Esophagus muscularis mucosa (tissue), 4 donors: ENCODE data around the gene FGFRL1. TPM values are rescaled to one million over a fixed set of nuclear protein-coding genes. Genes with fewer than 3 reads are reported as not detected.
A peak's percentile ranks its signal among the peaks of the same experiment; 100 is the strongest.

Source experiments
- DNase-seq: peaks from one replicate; pipeline ENCODE4 v3.0.0-alpha.2; 2017; ENCODE audit errors: extremely low spot score
- H3K27ac ChIP-seq, 4 donors: fragments of 200-600 bp; sonication (generic); replicated peaks in 1 of 4; 1 replicate in 3 of 4; 2 replicates in 1 of 4; pipeline ENCODE4 v1.5.1; 2016 to 2019; ENCODE audit warnings: mild to moderate bottlenecking in 1 of 4
- H3K27me3 ChIP-seq, 4 donors: fragments of 200-600 bp; sonication (generic); one replicate each; pipeline versions ENCODE4 v1.5.1 to v1.6.0; 2016 to 2019
- H3K36me3 ChIP-seq, 4 donors: fragments of 200-600 bp; sonication (generic); one replicate each; pipeline ENCODE4 v1.5.1; 2016 to 2019
- H3K4me1 ChIP-seq, 4 donors: fragments of 200-600 bp; sonication (generic); one replicate each; pipeline ENCODE4 v1.5.1; 2016 to 2019
- H3K4me3 ChIP-seq, 4 donors: fragments of 200-600 bp; sonication (generic); 1 replicate in 2 of 4; 2 replicates in 2 of 4; pipeline ENCODE4 v1.5.1; 2016 to 2019; ENCODE audit warnings: mild to moderate bottlenecking in 4 of 4, moderate library complexity in 1 of 4
- H3K9me3 ChIP-seq, 4 donors: fragments of 200-600 bp; sonication (generic); 1 replicate in 3 of 4; 2 replicates in 1 of 4; pipeline ENCODE4 v1.5.1; 2016 to 2019
- EP300 ChIP-seq: sonication (generic); formaldehyde crosslinking; IDR thresholded peaks from one replicate; pipeline ENCODE4 v1.6.1; 2017; ENCODE audit warnings: antibody characterized with exemption
- POLR2A ChIP-seq: fragments of 450-650 bp; IDR thresholded peaks from one replicate; pipeline ENCODE4 v1.6.1; 2017; ENCODE audit warnings: antibody characterized with exemption, moderate library complexity, mild to moderate bottlenecking, low read depth
- POLR2AphosphoS5 ChIP-seq, 2 donors: sonication (generic); formaldehyde crosslinking; IDR thresholded peaks; one replicate each; pipeline ENCODE4 v1.6.1; 2017; ENCODE audit warnings: antibody characterized with exemption in 2 of 2
- WGBS: methylation state at CpG from one replicate; pipeline ENCODE4 v1.1.5; 2018; 5-methylcytosine and 5-hydroxymethylcytosine counted together
- intact Hi-C: fragments of 100-400 bp; cut with DNase I; formaldehyde crosslinking; loops from one replicate; pipeline ENCODE4 v1.15.1; 2023
- total RNA-seq, 4 donors: library from RNA; depleted of rRNA; stranded (reverse); fragments of >200 nt; gene quantifications; one replicate each; pipeline versions ENCODE4 v1.1.0 to v1.2.1, GENCODE V29; 2016
- TF ChIP-seq, protein P1 (sequence below), 3 experiments: fragments of 200-600 bp in 2 of 3; fragments of 450-650 bp in 1 of 3; sonication (generic) in 2 of 3; IDR thresholded peaks; one replicate each; pipeline ENCODE4 v1.5.1; 2017 to 2019; ENCODE audit warnings: antibody characterized with exemption in 3 of 3, mild to moderate bottlenecking in 2 of 3, moderate library complexity in 1 of 3

The FGFRL1 gene
- total RNA-seq, 4 donors from 2014 or later = 22.0 to 54.2 (median 32.5) TPM

GRCh38 chr4:1061760-1062159 is 50.3 kb downstream of the FGFRL1 start:
- H3K4me1 ChIP-seq = no peaks in the 10 kb centered on the region
- peaks cover 0 to 66% (median 4%) of the 10 kb centered on the region in 4 donors for H3K27me3 ChIP-seq
- TF ChIP-seq POLR2A = no peak
- no peak for TF ChIP-seq POLR2AphosphoS5 (IDR thresholded peaks at IDR 0.05)
- TF ChIP-seq EP300 = no peak
- TF ChIP-seq, protein P1, sequence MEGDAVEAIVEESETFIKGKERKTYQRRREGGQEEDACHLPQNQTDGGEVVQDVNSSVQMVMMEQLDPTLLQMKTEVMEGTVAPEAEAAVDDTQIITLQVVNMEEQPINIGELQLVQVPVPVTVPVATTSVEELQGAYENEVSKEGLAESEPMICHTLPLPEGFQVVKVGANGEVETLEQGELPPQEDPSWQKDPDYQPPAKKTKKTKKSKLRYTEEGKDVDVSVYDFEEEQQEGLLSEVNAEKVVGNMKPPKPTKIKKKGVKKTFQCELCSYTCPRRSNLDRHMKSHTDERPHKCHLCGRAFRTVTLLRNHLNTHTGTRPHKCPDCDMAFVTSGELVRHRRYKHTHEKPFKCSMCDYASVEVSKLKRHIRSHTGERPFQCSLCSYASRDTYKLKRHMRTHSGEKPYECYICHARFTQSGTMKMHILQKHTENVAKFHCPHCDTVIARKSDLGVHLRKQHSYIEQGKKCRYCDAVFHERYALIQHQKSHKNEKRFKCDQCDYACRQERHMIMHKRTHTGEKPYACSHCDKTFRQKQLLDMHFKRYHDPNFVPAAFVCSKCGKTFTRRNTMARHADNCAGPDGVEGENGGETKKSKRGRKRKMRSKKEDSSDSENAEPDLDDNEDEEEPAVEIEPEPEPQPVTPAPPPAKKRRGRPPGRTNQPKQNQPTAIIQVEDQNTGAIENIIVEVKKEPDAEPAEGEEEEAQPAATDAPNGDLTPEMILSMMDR (IDR thresholded peaks at IDR 0.05) = no peak
- H3K9me3 ChIP-seq = no peaks in the 10 kb centered on the region
- no peak overlapping the region for H3K4me3 ChIP-seq
- DNase-seq = no peak
- no peak overlapping the region for H3K27ac ChIP-seq
- H3K36me3 ChIP-seq = no peaks in the 10 kb centered on the region
- WGBS = 72% methylated on average over 6 of the region's 6 CpGs
- intact Hi-C loops = no loop called here

GRCh38 chr4:1062419-1062818 is 51.0 kb downstream of the FGFRL1 start:
- Histone ChIP-seq H3K4me1 (no peaks in the 10 kb centered on the region), H3K36me3 (no peaks in the 10 kb centered on the region), H3K27ac (no peak overlapping the region), H3K4me3 (no peak overlapping the region), H3K27me3 (peaks cover 0 to 60% (median 3%) of the 10 kb centered on the region in 4 donors), H3K9me3 (no peaks in the 10 kb centered on the region)
- intact Hi-C loops = no loop called here
- TF ChIP-seq POLR2A = no peak
- TF ChIP-seq EP300 = no peak
- TF ChIP-seq POLR2AphosphoS5 (IDR thresholded peaks at IDR 0.05) = no peak
- TF ChIP-seq, protein P1 (IDR thresholded peaks at IDR 0.05) = no peak
- DNase-seq = no peak
- WGBS = 65% methylated on average over 6 of the region's 7 CpGs

DNA sequence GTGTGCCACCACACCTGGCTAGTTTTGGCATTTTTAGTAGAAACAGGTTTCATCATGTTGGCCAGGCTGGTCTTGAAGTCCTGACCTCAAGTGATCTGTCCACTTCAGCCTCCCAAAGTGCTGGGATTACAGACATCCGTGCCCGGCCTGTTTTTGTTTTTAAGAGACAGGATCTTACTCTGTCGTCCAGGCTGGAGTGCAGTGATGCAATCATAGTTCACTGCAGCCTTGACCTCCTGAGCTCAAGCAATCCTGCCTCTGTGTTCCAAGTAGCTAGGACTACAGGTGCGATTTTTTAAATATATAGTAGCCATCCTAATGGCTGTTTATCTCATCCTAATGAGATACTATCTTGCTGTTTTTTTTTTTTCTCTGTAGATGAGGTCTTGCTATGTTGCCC is 54.3 kb downstream of the FGFRL1 start:
- peaks cover 0 to 41% (median 0%) of the 10 kb centered on the region in 4 donors for H3K27me3 ChIP-seq
- 18% methylated on average over 4 of the region's 4 CpGs for WGBS

DNA sequence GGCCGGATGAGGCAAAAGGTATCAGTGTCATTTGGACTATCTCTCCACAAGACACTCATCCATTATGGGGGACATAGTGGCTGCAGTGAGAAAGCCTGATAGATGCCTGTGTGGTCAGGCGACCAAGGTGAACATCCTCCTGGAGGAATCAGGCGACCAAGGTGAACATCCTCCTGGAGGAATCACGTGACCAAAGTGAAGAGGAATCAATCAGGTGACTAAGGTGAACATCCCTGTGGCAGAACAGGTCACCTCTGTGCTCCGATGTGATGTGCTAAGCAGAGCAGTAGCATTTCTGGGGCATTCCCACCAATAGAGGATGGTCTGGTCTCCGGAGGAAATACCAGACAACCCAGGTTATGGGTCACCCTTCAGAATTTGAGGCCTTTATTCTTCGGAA is 58.0 kb downstream of the FGFRL1 start:
- Histone ChIP-seq H3K4me3 (no peak overlapping the region), H3K27me3 (peaks cover 0 to 43% (median 0%) of the 10 kb centered on the region in 4 donors), H3K27ac (no peak overlapping the region), H3K4me1 (no peaks in the 10 kb centered on the region), H3K36me3 (no peaks in the 10 kb centered on the region), H3K9me3 (no peaks in the 10 kb centered on the region)
- DNase-seq = no peak
- WGBS = 83% methylated on average over 7 of the region's 7 CpGs
- TF ChIP-seq EP300 (no peak), POLR2AphosphoS5 (IDR thresholded peaks at IDR 0.05) (no peak), POLR2A (no peak)
- TF ChIP-seq, protein P1 (IDR thresholded peaks at IDR 0.05) = no peak
- intact Hi-C loops = no loop called here

More for the DNA sequence above, 54.3 kb downstream of the FGFRL1 start:
- Histone ChIP-seq H3K9me3 (no peaks in the 10 kb centered on the region), H3K36me3 (no peaks in the 10 kb centered on the region), H3K27ac (no peak overlapping the region), H3K4me1 (no peaks in the 10 kb centered on the region), H3K4me3 (no peak overlapping the region)
- intact Hi-C loops = no loop called here
- TF ChIP-seq POLR2AphosphoS5 (IDR thresholded peaks at IDR 0.05) = no peak
- TF ChIP-seq, protein P1 (IDR thresholded peaks at IDR 0.05) = no peak
- TF ChIP-seq POLR2A = no peak
- no peak for TF ChIP-seq EP300
- no peak for DNase-seq

DNA sequence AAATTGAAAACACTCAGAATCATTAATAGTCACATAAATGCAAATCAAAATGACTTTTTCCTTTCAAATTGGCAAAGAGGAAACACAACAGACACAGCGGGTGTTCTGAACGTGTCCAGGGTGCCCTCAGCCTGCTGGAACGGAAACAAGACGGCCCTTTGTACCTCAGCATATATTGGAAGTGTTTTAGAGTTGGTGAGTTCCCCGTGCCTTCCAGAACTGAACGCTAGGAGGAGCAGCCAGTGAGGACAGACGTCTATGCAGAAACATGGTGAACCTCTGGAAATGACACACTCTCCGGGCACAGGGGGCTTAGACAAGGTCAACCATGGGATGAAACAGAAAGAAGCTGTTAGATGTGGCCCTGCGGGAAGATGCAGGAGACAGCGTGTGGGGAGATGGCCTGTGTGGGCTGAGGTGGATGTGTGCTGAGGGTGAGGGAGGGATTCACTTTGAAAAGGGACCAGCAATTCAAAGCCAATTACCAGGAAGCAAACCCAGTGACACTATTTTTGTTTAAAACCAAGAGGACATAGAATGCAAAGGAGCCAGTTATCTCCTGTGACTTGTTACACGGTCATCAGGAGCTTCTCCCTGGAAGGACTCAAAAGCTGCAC is 61.5 kb downstream of the FGFRL1 start:
- Histone ChIP-seq H3K4me1 (no peaks in the 10 kb centered on the region), H3K9me3 (no peaks in the 10 kb centered on the region), H3K27ac (no peak overlapping the region), H3K4me3 (no peak overlapping the region), H3K27me3 (peaks cover 0 to 46% (median 0%) of the 10 kb centered on the region in 4 donors), H3K36me3 (no peaks in the 10 kb centered on the region)
- 20% methylated on average over 11 of the region's 11 CpGs for WGBS
- TF ChIP-seq, protein P1 (IDR thresholded peaks at IDR 0.05) = peak in 2 of 3 experiments; percentile 17 to 62
- TF ChIP-seq POLR2A = no peak
- no peak for DNase-seq
- intact Hi-C loops = no loop called here
